ENCODE results near the gene FAM107A.

DNA sequence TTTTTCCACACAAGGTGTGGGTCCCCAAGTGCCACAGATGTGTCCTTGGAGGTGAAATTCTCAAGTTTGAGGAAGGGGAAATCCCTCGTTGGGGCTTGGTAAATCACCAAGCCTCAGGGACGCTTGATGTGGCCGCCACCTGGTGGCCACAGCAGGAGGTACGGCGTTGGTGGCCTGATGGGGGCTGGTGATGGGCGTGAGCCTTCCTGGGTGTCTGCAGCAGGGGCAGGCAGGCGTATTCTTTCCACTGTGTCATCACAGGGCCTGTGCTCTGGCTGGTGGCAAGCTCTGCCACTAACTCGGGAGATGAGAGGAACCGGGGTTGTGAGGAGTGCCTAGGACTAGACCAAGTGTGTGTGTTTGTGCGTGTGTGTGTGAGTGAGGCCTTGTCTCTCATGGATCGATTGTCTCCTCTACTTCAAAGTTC is 44.4 kb downstream of the FAM107A start:
- TF ChIP-seq, protein P1, sequence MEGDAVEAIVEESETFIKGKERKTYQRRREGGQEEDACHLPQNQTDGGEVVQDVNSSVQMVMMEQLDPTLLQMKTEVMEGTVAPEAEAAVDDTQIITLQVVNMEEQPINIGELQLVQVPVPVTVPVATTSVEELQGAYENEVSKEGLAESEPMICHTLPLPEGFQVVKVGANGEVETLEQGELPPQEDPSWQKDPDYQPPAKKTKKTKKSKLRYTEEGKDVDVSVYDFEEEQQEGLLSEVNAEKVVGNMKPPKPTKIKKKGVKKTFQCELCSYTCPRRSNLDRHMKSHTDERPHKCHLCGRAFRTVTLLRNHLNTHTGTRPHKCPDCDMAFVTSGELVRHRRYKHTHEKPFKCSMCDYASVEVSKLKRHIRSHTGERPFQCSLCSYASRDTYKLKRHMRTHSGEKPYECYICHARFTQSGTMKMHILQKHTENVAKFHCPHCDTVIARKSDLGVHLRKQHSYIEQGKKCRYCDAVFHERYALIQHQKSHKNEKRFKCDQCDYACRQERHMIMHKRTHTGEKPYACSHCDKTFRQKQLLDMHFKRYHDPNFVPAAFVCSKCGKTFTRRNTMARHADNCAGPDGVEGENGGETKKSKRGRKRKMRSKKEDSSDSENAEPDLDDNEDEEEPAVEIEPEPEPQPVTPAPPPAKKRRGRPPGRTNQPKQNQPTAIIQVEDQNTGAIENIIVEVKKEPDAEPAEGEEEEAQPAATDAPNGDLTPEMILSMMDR (IDR thresholded peaks at IDR 0.05; ENCODE audit: insufficient read depth, low read depth, low read length) = peak; percentile 94
- TF ChIP-seq EZH2 (IDR thresholded peaks at IDR 0.05; ENCODE audit: insufficient read depth, low read length) = no peak

Data from astrocyte (in vitro differentiated cells and primary cell).